Esophagus muscularis mucosa (tissue), 3 donors: Measurements from ENCODE around the gene SNCA.

Source experiments
- CTCF ChIP-seq, 3 experiments: fragments of 200-600 bp in 2 of 3; fragments of 450-650 bp in 1 of 3; sonication (generic) in 2 of 3; IDR thresholded peaks; one replicate each; pipeline ENCODE4 v1.5.1; 2017 to 2019; ENCODE audit warnings: antibody characterized with exemption in 3 of 3, mild to moderate bottlenecking in 2 of 3, moderate library complexity in 1 of 3
- POLR2A ChIP-seq: fragments of 450-650 bp; IDR thresholded peaks from one replicate; pipeline ENCODE4 v1.6.1; 2017; ENCODE audit warnings: antibody characterized with exemption, moderate library complexity, mild to moderate bottlenecking, low read depth

- TF ChIP-seq CTCF (IDR thresholded peaks at IDR 0.05) (no peak), POLR2A (no peak)
These were observed 95.2 kb downstream of the SNCA start for GRCh38 chr4:89741768-89742167.
